Heart left ventricle (tissue), 13 donors: Measurements from ENCODE around the gene LMCD1.

ENCODE experiments used
- POLR2A ChIP-seq, 2 donors: fragments of 450-650 bp; IDR thresholded peaks; one replicate each; pipeline ENCODE4 v1.6.1; 2017; ENCODE audit warnings: antibody characterized with exemption in 2 of 2, mild to moderate bottlenecking in 2 of 2, moderate library complexity in 2 of 2
- TF ChIP-seq, protein P1 (sequence below), 12 donors: fragments of 200-600 bp; sonication (generic) in 4 of 12; IDR thresholded peaks; one replicate each; pipeline versions ENCODE4 v1.5.0 to v1.8.0; 2018 to 2022; ENCODE audit warnings: antibody characterized with exemption in 12 of 12, mild to moderate bottlenecking in 5 of 12
- donor health status: ischemic (EF 13 %, LVEDD 7.1; RV severe dilation, severe dysfunction).
- donor health status: DM: no; HTN: yes; CAD: no.
- donor health status: DM: no; HTN: no; CAD: no.
- donor health status: ischemic (EF 25% LVEDD 6.9; RV normal size, moderate dysfunction).
- donor health status: ischemic (EF 25% LVEDD 5.7; RV mildly dilated, moderate dysfunction).
- donor health status: ischemic (EF 35%, LVEDD 5.7; RV mildly dilated, moderate dysfunction).
- donor health status: nonischemic (EF 11% LVEDD 7.7; RV severe dilation, severe dysfunction).
- donor health status: DM: yes; HTN: yes; CAD: no.
- donor health status: PGD.
- donor health status: ischemic (EF 29% LVEDD 5.4; RV normal size, mild dysfunction).
- donor health status: nonischemic (EF 23%, LVEDD 6.1; RV moderate dilation, normal function).

DNA sequence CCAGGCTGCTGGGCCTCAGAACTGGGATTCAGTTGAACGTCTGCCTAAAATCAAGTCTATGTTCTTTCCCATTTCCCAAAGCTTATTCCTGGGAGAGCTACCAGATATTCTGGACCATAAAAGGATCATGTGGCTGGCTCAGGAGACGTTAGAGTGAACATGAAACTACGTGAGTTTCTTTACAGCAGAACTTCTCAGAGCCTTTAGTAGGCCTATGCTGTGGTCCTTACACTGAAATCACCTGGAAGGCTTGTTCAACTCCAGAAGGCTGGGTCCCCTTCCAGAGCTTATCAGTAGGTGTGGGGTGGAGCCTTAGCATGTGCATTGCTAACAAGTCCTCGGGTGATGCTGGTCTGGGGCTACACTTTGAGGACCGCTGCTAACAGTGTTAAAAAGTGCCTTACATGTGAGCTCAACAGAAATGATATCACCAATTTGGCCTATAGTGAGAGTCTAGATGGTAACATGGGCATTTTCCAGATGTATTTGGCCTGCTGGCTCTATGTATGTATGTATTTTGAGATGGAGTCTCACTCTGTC is 50.7 kb downstream of the LMCD1 start:
- TF ChIP-seq, protein P1, sequence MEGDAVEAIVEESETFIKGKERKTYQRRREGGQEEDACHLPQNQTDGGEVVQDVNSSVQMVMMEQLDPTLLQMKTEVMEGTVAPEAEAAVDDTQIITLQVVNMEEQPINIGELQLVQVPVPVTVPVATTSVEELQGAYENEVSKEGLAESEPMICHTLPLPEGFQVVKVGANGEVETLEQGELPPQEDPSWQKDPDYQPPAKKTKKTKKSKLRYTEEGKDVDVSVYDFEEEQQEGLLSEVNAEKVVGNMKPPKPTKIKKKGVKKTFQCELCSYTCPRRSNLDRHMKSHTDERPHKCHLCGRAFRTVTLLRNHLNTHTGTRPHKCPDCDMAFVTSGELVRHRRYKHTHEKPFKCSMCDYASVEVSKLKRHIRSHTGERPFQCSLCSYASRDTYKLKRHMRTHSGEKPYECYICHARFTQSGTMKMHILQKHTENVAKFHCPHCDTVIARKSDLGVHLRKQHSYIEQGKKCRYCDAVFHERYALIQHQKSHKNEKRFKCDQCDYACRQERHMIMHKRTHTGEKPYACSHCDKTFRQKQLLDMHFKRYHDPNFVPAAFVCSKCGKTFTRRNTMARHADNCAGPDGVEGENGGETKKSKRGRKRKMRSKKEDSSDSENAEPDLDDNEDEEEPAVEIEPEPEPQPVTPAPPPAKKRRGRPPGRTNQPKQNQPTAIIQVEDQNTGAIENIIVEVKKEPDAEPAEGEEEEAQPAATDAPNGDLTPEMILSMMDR (IDR thresholded peaks at IDR 0.05): no peak
- TF ChIP-seq POLR2A (IDR thresholded peaks at IDR 0.05): no peak
